Measurements from ENCODE around the gene USP44. TPM values are rescaled to one million over a fixed set of nuclear protein-coding genes. Genes with fewer than 3 reads are reported as not detected.

USP44 gene
- total RNA-seq, 1 experiment from 2014 or later = not detected

GRCh38 chr12:95532851-95533250 lies 18.4 kb downstream of the USP44 start:
- Mint-ChIP-seq H3K36me3 (ENCODE audit: insufficient read depth, unreplicated experiment) (no peaks in the 10 kb centered on the region), H3K9me3 (ENCODE audit: unreplicated experiment) (no peaks in the 10 kb centered on the region), H3K4me1 (ENCODE audit: insufficient read depth, unreplicated experiment) (peaks cover 18% of the 10 kb centered on the region), H3K4me3 (ENCODE audit: unreplicated experiment) (no peak overlapping the region), H3K27ac (ENCODE audit: low read depth, unreplicated experiment) (no peak overlapping the region), H3K27me3 (ENCODE audit: insufficient read depth, unreplicated experiment) (no peaks in the 10 kb centered on the region)
- intact Hi-C loops (cut with micrococcal nuclease) = loop anchor here (10.0 kb wide), 1 partner anchor 988 kb away; no protein-coding TSS in a partner anchor
- ChIA-PET CTCF (interaction anchor here (0.7 to 3.0 kb wide), 6 partner anchors 9 to 416 kb away, joined by 3 to 8 read pairs (median 5); no protein-coding TSS in a partner anchor), POLR2A (interaction anchor here (0.6 to 2.9 kb wide), 6 partner anchors 12 to 416 kb away, joined by 3 to 13 read pairs (median 4); partner anchors contain the start of genes FGD6 and VEZT)
- DNase-seq (ENCODE audit: unreplicated experiment) = no peak
- BruUV-seq (replicated peaks) = no TSS peak
- no peak for TF ChIP-seq CTCF (IDR thresholded peaks at IDR 0.05; ENCODE audit: unreplicated experiment)

DNA sequence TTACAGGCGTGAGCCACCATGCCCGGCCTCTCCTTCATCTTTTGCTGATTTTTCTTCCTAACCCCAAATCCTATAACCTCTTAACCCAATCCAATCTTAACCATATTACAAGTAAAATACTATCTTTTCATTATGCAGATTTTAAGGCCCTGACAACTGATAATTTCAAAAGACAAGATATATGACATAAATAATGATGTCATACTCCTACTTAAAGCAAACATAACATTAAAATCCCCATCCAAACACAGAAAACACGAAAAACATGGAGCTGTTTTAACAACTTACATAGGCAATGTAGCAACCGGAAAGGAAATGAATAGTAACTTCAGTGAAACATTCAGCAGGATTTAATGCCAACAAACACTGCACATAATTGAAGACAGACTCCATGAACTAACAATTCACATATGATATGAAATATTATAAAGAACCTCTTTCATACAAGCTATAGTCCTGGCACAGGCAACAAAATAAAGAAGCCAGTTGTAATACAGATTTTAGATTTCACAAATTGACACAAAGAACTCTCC lies 21.5 kb downstream of the USP44 start:
- DNase-seq (ENCODE audit: unreplicated experiment) = no peak
- Mint-ChIP-seq H3K4me1 (ENCODE audit: insufficient read depth, unreplicated experiment) (peaks cover 18% of the 10 kb centered on the region), H3K27ac (ENCODE audit: low read depth, unreplicated experiment) (no peak overlapping the region), H3K4me3 (ENCODE audit: unreplicated experiment) (no peak overlapping the region), H3K27me3 (ENCODE audit: insufficient read depth, unreplicated experiment) (no peaks in the 10 kb centered on the region), H3K9me3 (ENCODE audit: unreplicated experiment) (no peaks in the 10 kb centered on the region), H3K36me3 (ENCODE audit: insufficient read depth, unreplicated experiment) (no peaks in the 10 kb centered on the region)
- intact Hi-C loops (cut with micrococcal nuclease) = loop anchor here (10.0 kb wide), 1 partner anchor 985 kb away; no protein-coding TSS in a partner anchor
- no TSS peak for BruUV-seq (replicated peaks)
- ChIA-PET POLR2A (interaction anchor here (0.6 kb wide), 1 partner anchor 1378 kb away, joined by 3 read pairs; no protein-coding TSS in a partner anchor), CTCF (no interaction called here)
- no peak for TF ChIP-seq CTCF (IDR thresholded peaks at IDR 0.05; ENCODE audit: unreplicated experiment)

DNA sequence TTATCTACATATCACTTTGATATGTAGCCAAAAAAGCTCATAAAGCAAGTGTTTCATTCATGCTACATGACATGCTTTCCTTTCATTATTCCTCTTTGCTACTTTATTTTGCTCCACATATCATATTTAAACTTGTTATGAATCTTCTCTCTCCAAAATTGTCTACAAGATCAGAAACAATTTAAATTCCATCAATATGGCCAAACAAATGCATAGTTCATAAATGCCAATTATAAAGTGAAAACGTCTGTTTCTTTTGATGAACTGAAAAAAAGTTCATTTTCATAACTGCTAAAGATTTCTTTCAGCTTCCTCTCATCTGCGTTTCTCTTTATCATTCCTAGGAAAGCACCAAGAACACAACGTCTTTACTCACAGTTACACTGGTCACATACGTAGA lies 22.8 kb downstream of the USP44 start:
- H3K27ac Mint-ChIP-seq (ENCODE audit: low read depth, unreplicated experiment) = no peak overlapping the region
- no TSS peak for BruUV-seq (replicated peaks)
- TF ChIP-seq CTCF (IDR thresholded peaks at IDR 0.05; ENCODE audit: unreplicated experiment) = no peak
- H3K27me3 Mint-ChIP-seq (ENCODE audit: insufficient read depth, unreplicated experiment) = no peaks in the 10 kb centered on the region
- CTCF ChIA-PET = no interaction called here
- H3K36me3 Mint-ChIP-seq (ENCODE audit: insufficient read depth, unreplicated experiment) = no peaks in the 10 kb centered on the region
- H3K4me3 Mint-ChIP-seq (ENCODE audit: unreplicated experiment) = no peak overlapping the region
- no peaks in the 10 kb centered on the region for H3K9me3 Mint-ChIP-seq (ENCODE audit: unreplicated experiment)
- intact Hi-C loops (cut with micrococcal nuclease) = no loop called here
- POLR2A ChIA-PET = no interaction called here
- H3K4me1 Mint-ChIP-seq (ENCODE audit: insufficient read depth, unreplicated experiment) = peaks cover 8% of the 10 kb centered on the region
- DNase-seq (ENCODE audit: unreplicated experiment) = no peak

GRCh38 chr12:95522692-95523091 lies 28.6 kb downstream of the USP44 start:
- Mint-ChIP-seq H3K27me3 (ENCODE audit: insufficient read depth, unreplicated experiment) (no peaks in the 10 kb centered on the region), H3K4me3 (ENCODE audit: unreplicated experiment) (no peak overlapping the region), H3K4me1 (ENCODE audit: insufficient read depth, unreplicated experiment) (no peaks in the 10 kb centered on the region), H3K27ac (ENCODE audit: low read depth, unreplicated experiment) (no peak overlapping the region), H3K9me3 (ENCODE audit: unreplicated experiment) (no peaks in the 10 kb centered on the region), H3K36me3 (ENCODE audit: insufficient read depth, unreplicated experiment) (no peaks in the 10 kb centered on the region)
- POLR2A ChIA-PET = no interaction called here
- DNase-seq (ENCODE audit: unreplicated experiment) = no peak
- no peak for TF ChIP-seq CTCF (IDR thresholded peaks at IDR 0.05; ENCODE audit: unreplicated experiment)
- no TSS peak for BruUV-seq (replicated peaks)
- intact Hi-C loops (cut with micrococcal nuclease) = no loop called here
- CTCF ChIA-PET = interaction anchor here (0.6 to 1.0 kb wide), 5 partner anchors 12 to 449 kb away, joined by 3 to 5 read pairs (median 3); partner anchors contain the start of gene NR2C1

Data from MCF 10A (cell line).